HepG2 (cell line): Measurements from ENCODE around the gene PACS2. TPM values are rescaled to one million over a fixed set of nuclear protein-coding genes. Genes with fewer than 3 reads are reported as not detected.

Experiments used
- ATAC-seq: fragments of 200-7000 bp; cut with Tn5 transposase; 3 replicates; pipeline ENCODE4 v1.9.1; 2020; ENCODE audit warnings: mild to moderate bottlenecking, moderate library complexity
- BruUV-seq: library from RNA; stranded (reverse); fragments of 400-500 nt; replicated peaks from 2 replicates; lab custom pipeline; 2021; lab: Mats Ljungman, UMichigan
- CTCF ChIA-PET: fragments of 300-600 bp; formaldehyde crosslinking; extraction: SDS; loops from one replicate; lab custom pipeline; 2021; ENCODE audit warnings: low total read pairs, inconsistent platforms, low intra/inter-chr PET ratio; lab: Yijun Ruan, JAX
- POLR2A ChIA-PET: fragments of 350-600 bp; sonication (Branson Sonifier 250); formaldehyde crosslinking; loops from one replicate; lab custom pipeline; 2020; ENCODE audit warnings: antibody characterized with exemption, inconsistent platforms; lab: Yijun Ruan, JAX
- DNase-seq: peaks from one replicate; pipeline ENCODE4 v3.0.0-alpha.2; 2015; ENCODE audit warnings: low spot score
- FAIRE-seq: peaks from 3 replicates; lab custom pipeline; 2011; peaks lifted over from hg19 to GRCh38; lab: Jason Lieb, UNC
- H2AFZ ChIP-seq: one replicate; pipeline ENCODE4 v1.6.1; 2011; ENCODE audit warnings: low read length, inconsistent platforms
- H3K27ac ChIP-seq: fragments of 300-600 bp; 3 replicates; pipeline ENCODE4 v1.8.0; 2011; ENCODE audit warnings: mixed run types, mild to moderate bottlenecking, mixed read lengths, low read length, inconsistent platforms; ENCODE audit not compliant: insufficient read depth; ENCODE audit errors: extremely low read length
- H3K27me3 ChIP-seq, 2 experiments: fragments of 200-600 bp in 1 of 2; 2 replicates in 1 of 2; 3 replicates in 1 of 2; pipeline versions ENCODE4 v1.6.0 to v1.8.0; 2011; ENCODE audit warnings: low read length in 2 of 2, mild to moderate bottlenecking in 2 of 2, moderate library complexity in 2 of 2, inconsistent platforms in 1 of 2; ENCODE audit not compliant: insufficient read depth in 2 of 2, control insufficient read depth in 1 of 2
- H3K36me3 ChIP-seq, 2 experiments: fragments of 200-600 bp in 1 of 2; replicated peaks in 1 of 2; 2 replicates in 1 of 2; 3 replicates in 1 of 2; pipeline versions ENCODE4 v1.5.1 to v1.8.0; 2011; ENCODE audit warnings: low read length in 2 of 2, inconsistent platforms in 1 of 2; ENCODE audit not compliant: insufficient read depth in 2 of 2, control insufficient read depth in 1 of 2
- H3K4me1 ChIP-seq: 2 replicates; pipeline ENCODE4 v1.5.1; 2012; ENCODE audit warnings: low read length, inconsistent platforms; ENCODE audit not compliant: insufficient read depth
- H3K4me2 ChIP-seq: 2 replicates; pipeline ENCODE4 v1.6.0; 2011; ENCODE audit warnings: low read depth, low read length, inconsistent platforms
- H3K4me3 ChIP-seq, 3 experiments: fragments of 200-600 bp in 1 of 3; sonication (generic), shearing (Covaris generic) in 1 of 3; replicated peaks in 1 of 3; 2 replicates each; pipeline ENCODE4 v1.5.1; 2011 to 2016; ENCODE audit warnings: low read length in 3 of 3, inconsistent platforms in 2 of 3, low read depth in 2 of 3, mild to moderate bottlenecking in 2 of 3, control low read depth in 1 of 3, mixed read lengths in 1 of 3; ENCODE audit not compliant: insufficient read depth in 1 of 3
- H3K79me2 ChIP-seq: one replicate; pipeline ENCODE4 v1.6.1; 2011; ENCODE audit warnings: low read length, inconsistent platforms; ENCODE audit not compliant: insufficient read depth
- H3K9ac ChIP-seq: 2 replicates; pipeline ENCODE4 v1.6.0; 2011; ENCODE audit warnings: mild to moderate bottlenecking, low read depth, low read length, inconsistent platforms; ENCODE audit not compliant: insufficient read depth
- H3K9me3 ChIP-seq: 2 replicates; pipeline ENCODE4 v1.5.1; 2012; ENCODE audit warnings: mild to moderate bottlenecking, low read length
- H4K20me1 ChIP-seq: 2 replicates; pipeline ENCODE4 v1.6.0; 2011; ENCODE audit warnings: inconsistent platforms, mild to moderate bottlenecking, low read length, moderate library complexity; ENCODE audit not compliant: insufficient read depth
- ARNTL ChIP-seq: sonication (generic); formaldehyde crosslinking; IDR thresholded peaks from 2 replicates; pipeline ENCODE4 v1.4.0; 2020; ENCODE audit warnings: mild to moderate bottlenecking, missing genetic modification reagents
- PHB2 ChIP-seq: fragments of 450-650 bp; IDR thresholded peaks from 2 replicates; pipeline ENCODE4 v1.6.1; 2018; ENCODE audit not compliant: partially characterized antibody
- ZFP82 ChIP-seq: sonication (generic); formaldehyde crosslinking; IDR thresholded peaks from 2 replicates; pipeline ENCODE4 v1.5.1; 2020; ENCODE audit warnings: mild to moderate bottlenecking, missing genetic modification reagents, borderline replicate concordance
- ZNF382 ChIP-seq: sonication (generic); formaldehyde crosslinking; IDR thresholded peaks from 2 replicates; pipeline ENCODE4 v1.5.0; 2020; ENCODE audit warnings: missing genetic modification reagents, mild to moderate bottlenecking, borderline replicate concordance
- ZNF780A ChIP-seq: sonication (generic); formaldehyde crosslinking; IDR thresholded peaks from 2 replicates; pipeline ENCODE4 v1.8.0; 2022; ENCODE audit warnings: mild to moderate bottlenecking, missing genetic modification reagents, moderate library complexity
- WGBS: methylation state at CpG from one replicate; pipeline ENCODE4 v1.1.6; 2017; ENCODE audit warnings: low lambda C conversion rate; 5-methylcytosine and 5-hydroxymethylcytosine counted together
- in situ Hi-C: cut with HindIII; loops from 2 replicates; pipeline ENCODE4 v1.10.0; 2017; ENCODE audit warnings: low pct_unique_long_range_greater_than_20kb; ENCODE audit not compliant: extremely low pct_ligation_motif_present
- intact Hi-C: fragments of 100-400 bp; cut with micrococcal nuclease; formaldehyde crosslinking; loops from one replicate; pipeline ENCODE4 v1.10.0; 2022; ENCODE audit not compliant: unreplicated experiment
- polyA plus RNA-seq, 8 experiments: library from polyadenylated mRNA; depleted of rRNA in 3 of 8; stranded (reverse) in 7 of 8; unstranded in 1 of 8; fragments of >200 nt; fragmentation: Illumina TruSeq in 4 of 8; extraction: Trizol in 4 of 8; gene quantifications; 2 replicates each; pipeline versions ENCODE4 v1.2.1 to v1.2.3, GENCODE V29; 2011 to 2016; ENCODE audit warnings: low read depth in 4 of 8, missing spikeins in 1 of 8, mixed read lengths in 1 of 8; ENCODE audit not compliant: insufficient read depth in 1 of 8
- total RNA-seq, 5 experiments: library from RNA; depleted of rRNA; stranded (reverse); fragments of >200 nt; fragmentation: Illumina TruSeq; extraction: Trizol; gene quantifications; 2 replicates each; pipeline ENCODE4 v1.2.3, GENCODE V29; 2016; ENCODE audit warnings: low read depth in 1 of 5
- TF ChIP-seq, protein P1 (sequence below): sonication (generic); formaldehyde crosslinking; IDR thresholded peaks from 2 replicates; pipeline ENCODE4 v1.5.0; 2020; ENCODE audit warnings: missing genetic modification reagents

PACS2 gene
- total and polyA plus RNA-seq, 2 of the 13 experiments (the other 11 are each of a cell fraction or from before 2014, with no cell fraction given): 23.6 to 27.6 TPM

DNA sequence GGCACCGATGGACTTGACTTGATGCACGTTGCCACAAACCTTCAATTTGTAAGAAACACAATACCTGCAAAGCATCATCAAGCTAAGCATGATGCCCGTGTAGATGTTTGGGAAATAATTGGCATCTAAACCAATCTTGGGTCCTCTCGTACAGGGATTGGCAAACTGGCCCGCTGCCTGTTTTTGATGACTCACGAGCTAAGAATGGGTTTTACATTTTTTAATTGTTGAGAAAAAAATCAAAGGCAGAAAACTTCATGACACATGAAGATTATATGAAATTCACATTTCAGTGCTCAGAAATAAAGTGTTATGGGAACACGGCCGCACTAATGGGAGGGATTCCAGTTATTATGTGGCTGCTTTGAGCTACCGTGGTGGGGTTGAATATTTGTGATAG lies 116.0 kb downstream of the PACS2 start:
- ChIA-PET CTCF (no interaction called here), POLR2A (no interaction called here)
- TF ChIP-seq ZNF780A (CRISPR knock-in tag) (no peak), ZFP82 (CRISPR knock-in tag) (no peak), PHB2 (no peak)
- TF ChIP-seq, protein P1, sequence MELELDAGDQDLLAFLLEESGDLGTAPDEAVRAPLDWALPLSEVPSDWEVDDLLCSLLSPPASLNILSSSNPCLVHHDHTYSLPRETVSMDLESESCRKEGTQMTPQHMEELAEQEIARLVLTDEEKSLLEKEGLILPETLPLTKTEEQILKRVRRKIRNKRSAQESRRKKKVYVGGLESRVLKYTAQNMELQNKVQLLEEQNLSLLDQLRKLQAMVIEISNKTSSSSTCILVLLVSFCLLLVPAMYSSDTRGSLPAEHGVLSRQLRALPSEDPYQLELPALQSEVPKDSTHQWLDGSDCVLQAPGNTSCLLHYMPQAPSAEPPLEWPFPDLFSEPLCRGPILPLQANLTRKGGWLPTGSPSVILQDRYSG (CRISPR knock-in tag): no peak
- no peak for FAIRE-seq
- Histone ChIP-seq H3K4me2 (no peak overlapping the region), H2AFZ (no peak overlapping the region), H3K36me3 (peaks cover 3 to 16% of the 10 kb centered on the region in 2 experiments; a peak in 3 of 5 replicates), H3K27me3 (no peaks in the 10 kb centered on the region), H3K9ac (no peak overlapping the region), H3K9me3 (no peaks in the 10 kb centered on the region), H3K4me3 (no peak overlapping the region), H3K4me1 (peaks cover 20% of the 10 kb centered on the region), H3K79me2 (peaks cover 29% of the 10 kb centered on the region), H4K20me1 (0 out of 2 replicates have a peak, but pooled peaks cover 6% of the 10 kb centered on the region), H3K27ac (no peak overlapping the region)
- 86% methylated on average over 9 of the region's 9 CpGs for WGBS
- DNase-seq: no peak
- no peak for ATAC-seq
- intact Hi-C loops: no loop called here
- no TSS peak for BruUV-seq
- in situ Hi-C loops: no loop called here

DNA sequence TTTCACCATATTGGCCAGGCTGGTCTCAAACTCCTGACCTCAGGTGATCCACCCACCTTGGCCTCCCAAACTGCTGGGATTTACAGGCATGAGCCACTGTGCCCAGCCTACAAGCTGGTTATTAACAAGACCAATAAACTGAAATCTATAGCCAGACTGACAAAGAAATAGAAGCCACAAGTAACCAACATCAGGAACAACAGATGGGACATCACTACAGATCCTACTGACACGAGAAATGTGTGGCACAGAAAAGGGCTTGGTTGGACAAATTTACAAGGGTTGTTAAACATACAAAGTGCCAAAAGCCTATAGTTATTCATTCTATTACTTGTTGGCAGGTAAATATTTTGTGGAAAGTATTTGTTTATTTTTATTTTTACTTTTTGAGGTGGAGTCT lies 116.7 kb downstream of the PACS2 start:
- Histone ChIP-seq H3K27me3 (no peaks in the 10 kb centered on the region), H3K4me1 (peaks cover 20% of the 10 kb centered on the region), H2AFZ (no peak overlapping the region), H3K4me3 (no peak overlapping the region), H4K20me1 (0 out of 2 replicates have a peak, but pooled peaks cover 6% of the 10 kb centered on the region), H3K27ac (no peak overlapping the region), H3K9ac (no peak overlapping the region), H3K36me3 (peaks cover 3 to 16% of the 10 kb centered on the region in 2 experiments; a peak in 3 of 5 replicates), H3K4me2 (no peak overlapping the region), H3K9me3 (no peaks in the 10 kb centered on the region), H3K79me2 (peaks cover 34% of the 10 kb centered on the region)
- WGBS: 96% methylated on average over 1 of the region's 1 CpG
- ATAC-seq (no peak), DNase-seq (no peak), FAIRE-seq (no peak)
- TF ChIP-seq ZNF382: peak; percentile 80; the same call in 1 of the 2 replicates
- TF ChIP-seq ARNTL: no peak
- TF ChIP-seq ZNF780A (CRISPR knock-in tag): no peak
- intact Hi-C loops: no loop called here
- no TSS peak for BruUV-seq
- ChIA-PET CTCF (no interaction called here), POLR2A (no interaction called here)
- in situ Hi-C loops: no loop called here
